H7 (cell line): ENCODE measurements around the gene GLT8D2. TPM values are rescaled to one million over a fixed set of nuclear protein-coding genes. Genes with fewer than 3 reads are reported as not detected.

ENCODE experiments used
- DNase-seq: peaks from one replicate; pipeline ENCODE4 v3.0.0; 2012
- H3K27me3 ChIP-seq: 2 replicates; pipeline ENCODE4 v1.6.0; 2011; ENCODE audit warnings: mild to moderate bottlenecking, low read length; ENCODE audit not compliant: control insufficient read depth, insufficient read depth
- H3K36me3 ChIP-seq: replicated peaks from 2 replicates; pipeline ENCODE4 v1.5.1; 2011; ENCODE audit warnings: low read length; ENCODE audit not compliant: control insufficient read depth, insufficient read depth
- H3K4me3 ChIP-seq: 2 replicates; pipeline ENCODE4 v1.5.1; 2011; ENCODE audit warnings: low read depth, mild to moderate bottlenecking, control low read depth, low read length, moderate library complexity; ENCODE audit not compliant: insufficient read depth
- total RNA-seq: library from RNA; depleted of rRNA; stranded (reverse); fragments of >200 nt; shearing (Covaris generic); gene quantifications from 2 replicates; pipeline ENCODE4 v1.2.3, GENCODE V29; 2014; rRNA removed

GLT8D2 gene
- 1.1 and 1.7 TPM in 2 replicates for total RNA-seq

- H3K36me3 ChIP-seq, result no peaks in the 10 kb centered on the region
- peak within 1 kb of the TSS; percentile 48 for H3K4me3 ChIP-seq
- DNase-seq, result peak; percentile 58
- H3K27me3 ChIP-seq, result peaks cover 2% of the 10 kb centered on the region; the same call in 1 of the 2 replicates
These were observed at the start of gene GLT8D2 for GRCh38 chr12:104049903-104050356. TSS of gene GLT8D2 (minus strand) at chr12:104050187. CDS start at chr12:104019648, 30,539 bp downstream.

- Histone ChIP-seq H3K36me3 (no peaks in the 10 kb centered on the region), H3K27me3 (no peaks in the 10 kb centered on the region), H3K4me3 (no peak overlapping the region)
- DNase-seq, result no peak
These were observed 48.0 kb upstream of the GLT8D2 start for GRCh38 chr12:104097954-104098353.

- DNase-seq, result no peak
- H3K4me3 ChIP-seq, result no peak overlapping the region
- H3K27me3 ChIP-seq, result no peaks in the 10 kb centered on the region
- no peaks in the 10 kb centered on the region for H3K36me3 ChIP-seq
These were observed 45.3 kb upstream of the GLT8D2 start for GRCh38 chr12:104095289-104095688.

GRCh38 chr12:104094284-104094683, 44.3 kb upstream of the GLT8D2 start:
- Histone ChIP-seq H3K4me3 (no peak overlapping the region), H3K27me3 (no peaks in the 10 kb centered on the region), H3K36me3 (no peaks in the 10 kb centered on the region)
- DNase-seq, result no peak

GRCh38 chr12:104091136-104091535, 41.1 kb upstream of the GLT8D2 start:
- DNase-seq, result no peak
- Histone ChIP-seq H3K4me3 (no peak overlapping the region), H3K27me3 (no peaks in the 10 kb centered on the region), H3K36me3 (no peaks in the 10 kb centered on the region)

GRCh38 chr12:104090685-104091084, 40.7 kb upstream of the GLT8D2 start:
- DNase-seq, result no peak
- H3K27me3 ChIP-seq, result no peaks in the 10 kb centered on the region
- H3K4me3 ChIP-seq, result no peak overlapping the region
- H3K36me3 ChIP-seq, result no peaks in the 10 kb centered on the region

- no peak for DNase-seq
- no peaks in the 10 kb centered on the region for H3K27me3 ChIP-seq
- no peaks in the 10 kb centered on the region for H3K36me3 ChIP-seq
- no peak overlapping the region for H3K4me3 ChIP-seq
These were observed 33.9 kb upstream of the GLT8D2 start for GRCh38 chr12:104083769-104084475.

- Histone ChIP-seq H3K36me3 (no peaks in the 10 kb centered on the region), H3K4me3 (no peak overlapping the region), H3K27me3 (no peaks in the 10 kb centered on the region)
- DNase-seq, result no peak
These were observed 30.8 kb upstream of the GLT8D2 start for GRCh38 chr12:104080764-104081163.

GRCh38 chr12:104079024-104079423, 29.0 kb upstream of the GLT8D2 start:
- no peaks in the 10 kb centered on the region for H3K36me3 ChIP-seq
- no peaks in the 10 kb centered on the region for H3K27me3 ChIP-seq
- DNase-seq, result no peak
- H3K4me3 ChIP-seq, result no peak overlapping the region

- H3K27me3 ChIP-seq, result no peaks in the 10 kb centered on the region
- no peak overlapping the region for H3K4me3 ChIP-seq
- DNase-seq, result no peak
- H3K36me3 ChIP-seq, result no peaks in the 10 kb centered on the region
These were observed 23.7 kb upstream of the GLT8D2 start for GRCh38 chr12:104073699-104074098.

- no peaks in the 10 kb centered on the region for H3K27me3 ChIP-seq
- no peak for DNase-seq
- H3K36me3 ChIP-seq, result no peaks in the 10 kb centered on the region
- no peak overlapping the region for H3K4me3 ChIP-seq
These were observed 22.1 kb upstream of the GLT8D2 start for GRCh38 chr12:104072099-104072498.

GRCh38 chr12:104064842-104065427, 14.9 kb upstream of the GLT8D2 start:
- Histone ChIP-seq H3K27me3 (peaks cover 7% of the 10 kb centered on the region; the same call in 1 of the 2 replicates), H3K36me3 (no peaks in the 10 kb centered on the region), H3K4me3 (peak overlapping the region; percentile 83)
- peak; percentile 52 for DNase-seq

GRCh38 chr12:104064031-104064841, 14.2 kb upstream of the GLT8D2 start, which contains the start of gene HCFC2:
TSS of gene HCFC2 (plus strand) at chr12:104064531. CDS start at chr12:104064561, 30 bp downstream.
- peak; percentile 97 for DNase-seq
- Histone ChIP-seq H3K36me3 (no peaks in the 10 kb centered on the region), H3K27me3 (peaks cover 7% of the 10 kb centered on the region; the same call in 1 of the 2 replicates), H3K4me3 (peak within 1 kb of the TSS; percentile 83)

GRCh38 chr12:104063712-104064030, 13.7 kb upstream of the GLT8D2 start:
- Histone ChIP-seq H3K27me3 (peaks cover 7% of the 10 kb centered on the region; the same call in 1 of the 2 replicates), H3K36me3 (no peaks in the 10 kb centered on the region), H3K4me3 (peak overlapping the region; percentile 83)
- no peak for DNase-seq
